MM.1S (cell line): ENCODE results near the gene TBC1D32.

Experiments
- DNase-seq: peaks from one replicate; pipeline ENCODE4 v3.0.0-alpha.2; 2015
- H2AFZ ChIP-seq: fragments of 300-600 bp; sonication (generic); 2 replicates; pipeline ENCODE4 v1.6.0; 2016; ENCODE audit warnings: antibody characterized with exemption, low read length
- H3F3A ChIP-seq: fragments of 300-600 bp; sonication (generic); 2 replicates; pipeline ENCODE4 v1.6.1; 2016; ENCODE audit warnings: mild to moderate bottlenecking, antibody characterized with exemption, low read length, moderate library complexity, mixed read lengths; ENCODE audit not compliant: insufficient read depth
- H3K27ac ChIP-seq: fragments of 300-600 bp; sonication (generic); 2 replicates; pipeline ENCODE4 v1.5.1; 2016; ENCODE audit warnings: mild to moderate bottlenecking, low read length
- H3K27me3 ChIP-seq: fragments of 300-600 bp; sonication (generic); replicated peaks from 2 replicates; pipeline ENCODE4 v1.6.0; 2016; ENCODE audit warnings: low read length; ENCODE audit not compliant: insufficient read depth
- H3K36me3 ChIP-seq: fragments of 300-600 bp; sonication (generic); replicated peaks from 2 replicates; pipeline ENCODE4 v1.6.1; 2016; ENCODE audit warnings: mild to moderate bottlenecking, low read length, mixed read lengths; ENCODE audit not compliant: insufficient read depth
- H3K4me1 ChIP-seq: fragments of 300-600 bp; sonication (generic); 2 replicates; pipeline ENCODE4 v1.6.1; 2016; ENCODE audit warnings: low read length, mixed read lengths
- H3K4me2 ChIP-seq: fragments of 300-600 bp; sonication (generic); 2 replicates; pipeline ENCODE4 v1.6.0; 2016; ENCODE audit warnings: low read depth, low read length
- H3K4me3 ChIP-seq: fragments of 300-600 bp; sonication (generic); 2 replicates; pipeline ENCODE4 v1.5.1; 2016; ENCODE audit warnings: low read length, mixed read lengths
- H3K79me2 ChIP-seq: fragments of 300-600 bp; sonication (generic); 2 replicates; pipeline ENCODE4 v1.6.1; 2016; ENCODE audit warnings: mixed run types, low read length, mixed read lengths
- H3K9ac ChIP-seq: fragments of 300-600 bp; sonication (generic); 2 replicates; pipeline ENCODE4 v1.6.1; 2016; ENCODE audit warnings: low read length, mixed read lengths
- H3K9me2 ChIP-seq: fragments of 300-600 bp; sonication (generic); replicated peaks from 2 replicates; pipeline ENCODE4 v1.6.1; 2016; ENCODE audit warnings: mild to moderate bottlenecking, low read length, mixed read lengths; ENCODE audit not compliant: insufficient read depth
- H3K9me3 ChIP-seq: fragments of 300-600 bp; sonication (generic); replicated peaks from 2 replicates; pipeline ENCODE4 v1.6.1; 2016; ENCODE audit warnings: mild to moderate bottlenecking, low read length, mixed read lengths; ENCODE audit not compliant: insufficient read depth
- H4K20me1 ChIP-seq: fragments of 300-600 bp; sonication (generic); 2 replicates; pipeline ENCODE4 v1.6.1; 2016; ENCODE audit warnings: mild to moderate bottlenecking, low read length, moderate library complexity, mixed read lengths; ENCODE audit not compliant: insufficient read depth
- EZH2 ChIP-seq: fragments of 300-600 bp; sonication (generic); optimal IDR thresholded peaks from 2 replicates; pipeline ENCODE3; 2017; ENCODE audit warnings: low read depth, mild to moderate bottlenecking, antibody characterized with exemption, low read length, mixed read lengths
- EZH2phosphoT487 ChIP-seq: fragments of 300-600 bp; sonication (generic); IDR thresholded peaks from 2 replicates; pipeline ENCODE4 v1.6.1; 2018; ENCODE audit warnings: antibody characterized with exemption, low read length
- TF ChIP-seq, protein P1 (sequence below): fragments of 300-600 bp; sonication (generic); IDR thresholded peaks from 2 replicates; pipeline ENCODE4 v1.5.1; 2016; ENCODE audit warnings: antibody characterized with exemption, low read length, mixed read lengths

Gene TBC1D32

DNA sequence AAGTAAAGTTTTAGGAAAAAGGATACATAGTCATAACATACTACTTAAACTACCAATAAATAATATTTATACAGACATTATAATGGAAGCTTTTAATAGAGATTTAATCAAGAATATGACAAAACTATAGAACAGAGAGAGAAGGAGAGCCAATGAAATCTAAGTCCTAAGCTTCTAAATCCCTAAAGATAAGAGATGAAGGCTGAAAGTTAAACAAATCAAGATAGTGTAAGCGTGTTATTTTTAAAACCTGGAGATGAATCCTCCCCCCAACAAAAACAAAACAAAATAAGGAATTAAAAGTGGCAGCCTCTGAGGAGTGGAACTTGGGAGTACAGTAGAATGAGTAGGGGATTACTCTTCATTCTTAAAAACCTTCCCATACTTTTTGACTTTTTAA is 145.9 kb downstream of the TBC1D32 start:
- Histone ChIP-seq H3K27ac (no peak overlapping the region), H2AFZ (no peak overlapping the region), H3K4me3 (no peak overlapping the region), H3K27me3 (no peaks in the 10 kb centered on the region), H3K4me1 (no peaks in the 10 kb centered on the region), H3F3A (no peaks in the 10 kb centered on the region), H4K20me1 (no peaks in the 10 kb centered on the region), H3K9ac (no peak overlapping the region), H3K9me2 (no peaks in the 10 kb centered on the region), H3K9me3 (no peaks in the 10 kb centered on the region), H3K79me2 (no peaks in the 10 kb centered on the region), H3K36me3 (no peaks in the 10 kb centered on the region), H3K4me2 (no peak overlapping the region)
- DNase-seq = no peak
- TF ChIP-seq EZH2 (no peak), EZH2phosphoT487 (no peak)
- TF ChIP-seq, protein P1, sequence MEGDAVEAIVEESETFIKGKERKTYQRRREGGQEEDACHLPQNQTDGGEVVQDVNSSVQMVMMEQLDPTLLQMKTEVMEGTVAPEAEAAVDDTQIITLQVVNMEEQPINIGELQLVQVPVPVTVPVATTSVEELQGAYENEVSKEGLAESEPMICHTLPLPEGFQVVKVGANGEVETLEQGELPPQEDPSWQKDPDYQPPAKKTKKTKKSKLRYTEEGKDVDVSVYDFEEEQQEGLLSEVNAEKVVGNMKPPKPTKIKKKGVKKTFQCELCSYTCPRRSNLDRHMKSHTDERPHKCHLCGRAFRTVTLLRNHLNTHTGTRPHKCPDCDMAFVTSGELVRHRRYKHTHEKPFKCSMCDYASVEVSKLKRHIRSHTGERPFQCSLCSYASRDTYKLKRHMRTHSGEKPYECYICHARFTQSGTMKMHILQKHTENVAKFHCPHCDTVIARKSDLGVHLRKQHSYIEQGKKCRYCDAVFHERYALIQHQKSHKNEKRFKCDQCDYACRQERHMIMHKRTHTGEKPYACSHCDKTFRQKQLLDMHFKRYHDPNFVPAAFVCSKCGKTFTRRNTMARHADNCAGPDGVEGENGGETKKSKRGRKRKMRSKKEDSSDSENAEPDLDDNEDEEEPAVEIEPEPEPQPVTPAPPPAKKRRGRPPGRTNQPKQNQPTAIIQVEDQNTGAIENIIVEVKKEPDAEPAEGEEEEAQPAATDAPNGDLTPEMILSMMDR = no peak

DNA sequence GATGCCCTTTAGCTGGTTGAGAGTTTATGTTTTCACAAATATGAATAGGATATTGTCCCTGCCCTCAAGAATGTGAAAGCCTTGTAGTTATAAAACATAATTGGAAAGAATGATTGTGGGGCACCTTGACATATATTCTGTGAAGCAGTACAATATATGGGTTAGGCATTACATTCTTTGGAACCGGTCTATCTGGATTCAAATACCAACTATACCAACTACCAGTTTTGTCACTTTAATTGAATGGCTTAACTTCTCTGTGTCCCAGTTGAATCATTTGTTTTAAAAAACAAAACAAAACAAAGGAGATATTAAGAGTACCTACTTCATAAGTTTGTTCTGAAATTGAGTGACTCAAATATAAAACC is 146.5 kb downstream of the TBC1D32 start:
- no peak overlapping the region for H3K27ac ChIP-seq
- H3K9me3 ChIP-seq = no peaks in the 10 kb centered on the region
- no peak overlapping the region for H2AFZ ChIP-seq
- H3K27me3 ChIP-seq = no peaks in the 10 kb centered on the region
- H3K9me2 ChIP-seq = no peaks in the 10 kb centered on the region
- no peaks in the 10 kb centered on the region for H3K79me2 ChIP-seq
- no peaks in the 10 kb centered on the region for H3F3A ChIP-seq
- no peak overlapping the region for H3K4me3 ChIP-seq
- no peak overlapping the region for H3K4me2 ChIP-seq
- H3K9ac ChIP-seq = no peak overlapping the region
- no peak for DNase-seq
- H3K4me1 ChIP-seq = no peaks in the 10 kb centered on the region
- TF ChIP-seq EZH2 = no peak
- TF ChIP-seq, protein P1 = no peak
- TF ChIP-seq EZH2phosphoT487 = no peak
- no peaks in the 10 kb centered on the region for H3K36me3 ChIP-seq
- H4K20me1 ChIP-seq = no peaks in the 10 kb centered on the region

DNA sequence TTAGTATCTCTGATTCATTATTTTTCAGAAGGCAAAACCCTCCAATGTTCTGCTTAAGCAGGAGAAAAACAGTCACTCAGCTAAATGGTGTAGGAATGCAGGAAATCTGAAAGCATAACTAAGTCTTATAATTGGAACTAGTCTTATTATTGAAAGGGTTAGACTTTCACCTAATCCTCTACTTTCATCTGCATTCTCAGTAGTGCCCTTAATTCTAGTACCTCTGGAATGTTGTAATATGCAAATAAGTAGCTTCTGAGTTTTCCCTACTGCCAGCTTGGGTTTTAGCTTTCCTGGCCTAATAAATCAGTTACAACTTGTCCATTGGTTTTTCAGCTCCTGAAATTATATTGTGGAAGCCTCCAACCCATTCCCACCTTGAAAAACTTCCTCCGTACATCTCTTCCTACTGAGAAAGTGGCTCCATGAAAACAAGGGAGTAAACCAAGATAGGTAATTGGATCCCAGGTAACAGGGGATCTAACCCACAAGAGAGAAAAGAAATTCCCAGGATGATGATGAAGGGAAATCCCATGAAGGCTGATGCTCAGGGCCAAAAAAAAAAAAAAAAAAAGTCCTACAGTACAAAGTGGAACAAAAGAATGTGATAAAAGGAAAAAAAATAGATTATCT is 147.0 kb downstream of the TBC1D32 start:
- DNase-seq = no peak
- no peak overlapping the region for H3K4me2 ChIP-seq
- no peak overlapping the region for H3K27ac ChIP-seq
- H3K9me2 ChIP-seq = no peaks in the 10 kb centered on the region
- no peaks in the 10 kb centered on the region for H3K9me3 ChIP-seq
- no peaks in the 10 kb centered on the region for H4K20me1 ChIP-seq
- H3K27me3 ChIP-seq = no peaks in the 10 kb centered on the region
- H3K4me1 ChIP-seq = no peaks in the 10 kb centered on the region
- no peak overlapping the region for H2AFZ ChIP-seq
- H3K9ac ChIP-seq = no peak overlapping the region
- no peak overlapping the region for H3K4me3 ChIP-seq
- H3F3A ChIP-seq = no peaks in the 10 kb centered on the region
- H3K79me2 ChIP-seq = no peaks in the 10 kb centered on the region
- no peaks in the 10 kb centered on the region for H3K36me3 ChIP-seq
- TF ChIP-seq EZH2 (no peak), EZH2phosphoT487 (no peak)
- TF ChIP-seq, protein P1 = no peak
